Neural cell (in vitro differentiated cells): Measurements from ENCODE around the gene DDX50.

Experiments
- EP300 ChIP-seq: fragments of 450-650 bp; conservative IDR thresholded peaks from 2 replicates; pipeline ENCODE4 v1.6.1; 2014; ENCODE audit warnings: antibody characterized with exemption, mild to moderate bottlenecking, moderate library complexity; ENCODE audit not compliant: poor library complexity, severe bottlenecking
- EZH2 ChIP-seq: fragments of 200-600, 300-800 bp; shearing (Covaris generic), sonication (generic); IDR thresholded peaks from 2 replicates; pipeline ENCODE4 v1.6.1; 2014; ENCODE audit warnings: antibody characterized with exemption, low read length, borderline replicate concordance, mild to moderate bottlenecking; ENCODE audit not compliant: insufficient read depth, poor library complexity, severe bottlenecking
- MXI1 ChIP-seq: fragments of 450-650 bp; conservative IDR thresholded peaks from 2 replicates; pipeline ENCODE4 v1.6.1; 2014; ENCODE audit warnings: antibody characterized with exemption, mild to moderate bottlenecking; ENCODE audit not compliant: poor library complexity, severe bottlenecking
- POLR2AphosphoS5 ChIP-seq: IDR thresholded peaks from 2 replicates; pipeline ENCODE4 v1.6.1; 2012
- RAD21 ChIP-seq: fragments of 450-650 bp; conservative IDR thresholded peaks from 2 replicates; pipeline ENCODE4 v1.6.1; 2014; ENCODE audit warnings: antibody characterized with exemption, mild to moderate bottlenecking, moderate library complexity
- TAF1 ChIP-seq: IDR thresholded peaks from 2 replicates; pipeline ENCODE4 v1.6.1; 2012; ENCODE audit warnings: low read depth
- TF ChIP-seq, protein P1 (sequence below): fragments of 450-650 bp; IDR thresholded peaks from 2 replicates; pipeline ENCODE4 v1.5.1; 2014; ENCODE audit warnings: antibody characterized with exemption, mild to moderate bottlenecking, moderate library complexity; ENCODE audit not compliant: poor library complexity, severe bottlenecking
- TF ChIP-seq, protein P2 (sequence below): IDR thresholded peaks from 2 replicates; pipeline ENCODE4 v1.6.1; 2012; ENCODE audit warnings: borderline replicate concordance

DNA sequence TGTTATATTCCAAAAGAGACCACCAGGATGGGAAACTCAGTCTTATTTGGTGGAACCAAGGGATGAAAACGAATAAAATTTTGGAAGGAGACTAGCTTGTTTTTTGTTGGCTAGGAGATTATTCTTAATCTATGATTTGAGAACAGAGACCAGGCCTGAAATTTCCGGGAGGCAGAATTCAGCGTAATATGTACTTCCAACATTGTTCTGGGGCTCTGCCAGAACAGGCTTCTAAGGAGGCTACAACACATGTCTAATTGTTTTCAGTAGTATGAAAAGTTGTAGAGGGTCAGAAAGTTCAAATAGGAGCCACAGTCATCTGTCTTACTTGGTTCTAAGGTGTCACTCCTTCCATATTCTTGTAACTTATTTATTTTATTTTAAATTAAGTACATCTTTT is 56.5 kb downstream of the DDX50 start:
- TF ChIP-seq, protein P1, sequence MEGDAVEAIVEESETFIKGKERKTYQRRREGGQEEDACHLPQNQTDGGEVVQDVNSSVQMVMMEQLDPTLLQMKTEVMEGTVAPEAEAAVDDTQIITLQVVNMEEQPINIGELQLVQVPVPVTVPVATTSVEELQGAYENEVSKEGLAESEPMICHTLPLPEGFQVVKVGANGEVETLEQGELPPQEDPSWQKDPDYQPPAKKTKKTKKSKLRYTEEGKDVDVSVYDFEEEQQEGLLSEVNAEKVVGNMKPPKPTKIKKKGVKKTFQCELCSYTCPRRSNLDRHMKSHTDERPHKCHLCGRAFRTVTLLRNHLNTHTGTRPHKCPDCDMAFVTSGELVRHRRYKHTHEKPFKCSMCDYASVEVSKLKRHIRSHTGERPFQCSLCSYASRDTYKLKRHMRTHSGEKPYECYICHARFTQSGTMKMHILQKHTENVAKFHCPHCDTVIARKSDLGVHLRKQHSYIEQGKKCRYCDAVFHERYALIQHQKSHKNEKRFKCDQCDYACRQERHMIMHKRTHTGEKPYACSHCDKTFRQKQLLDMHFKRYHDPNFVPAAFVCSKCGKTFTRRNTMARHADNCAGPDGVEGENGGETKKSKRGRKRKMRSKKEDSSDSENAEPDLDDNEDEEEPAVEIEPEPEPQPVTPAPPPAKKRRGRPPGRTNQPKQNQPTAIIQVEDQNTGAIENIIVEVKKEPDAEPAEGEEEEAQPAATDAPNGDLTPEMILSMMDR: no peak
- no peak for TF ChIP-seq TAF1
- no peak for TF ChIP-seq EZH2
- no peak for TF ChIP-seq POLR2AphosphoS5
- no peak for TF ChIP-seq EP300
- no peak for TF ChIP-seq RAD21
- no peak for TF ChIP-seq MXI1
- TF ChIP-seq, protein P2, sequence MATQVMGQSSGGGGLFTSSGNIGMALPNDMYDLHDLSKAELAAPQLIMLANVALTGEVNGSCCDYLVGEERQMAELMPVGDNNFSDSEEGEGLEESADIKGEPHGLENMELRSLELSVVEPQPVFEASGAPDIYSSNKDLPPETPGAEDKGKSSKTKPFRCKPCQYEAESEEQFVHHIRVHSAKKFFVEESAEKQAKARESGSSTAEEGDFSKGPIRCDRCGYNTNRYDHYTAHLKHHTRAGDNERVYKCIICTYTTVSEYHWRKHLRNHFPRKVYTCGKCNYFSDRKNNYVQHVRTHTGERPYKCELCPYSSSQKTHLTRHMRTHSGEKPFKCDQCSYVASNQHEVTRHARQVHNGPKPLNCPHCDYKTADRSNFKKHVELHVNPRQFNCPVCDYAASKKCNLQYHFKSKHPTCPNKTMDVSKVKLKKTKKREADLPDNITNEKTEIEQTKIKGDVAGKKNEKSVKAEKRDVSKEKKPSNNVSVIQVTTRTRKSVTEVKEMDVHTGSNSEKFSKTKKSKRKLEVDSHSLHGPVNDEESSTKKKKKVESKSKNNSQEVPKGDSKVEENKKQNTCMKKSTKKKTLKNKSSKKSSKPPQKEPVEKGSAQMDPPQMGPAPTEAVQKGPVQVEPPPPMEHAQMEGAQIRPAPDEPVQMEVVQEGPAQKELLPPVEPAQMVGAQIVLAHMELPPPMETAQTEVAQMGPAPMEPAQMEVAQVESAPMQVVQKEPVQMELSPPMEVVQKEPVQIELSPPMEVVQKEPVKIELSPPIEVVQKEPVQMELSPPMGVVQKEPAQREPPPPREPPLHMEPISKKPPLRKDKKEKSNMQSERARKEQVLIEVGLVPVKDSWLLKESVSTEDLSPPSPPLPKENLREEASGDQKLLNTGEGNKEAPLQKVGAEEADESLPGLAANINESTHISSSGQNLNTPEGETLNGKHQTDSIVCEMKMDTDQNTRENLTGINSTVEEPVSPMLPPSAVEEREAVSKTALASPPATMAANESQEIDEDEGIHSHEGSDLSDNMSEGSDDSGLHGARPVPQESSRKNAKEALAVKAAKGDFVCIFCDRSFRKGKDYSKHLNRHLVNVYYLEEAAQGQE: no peak
